ENCODE data around the gene KIAA0513.
A peak's percentile ranks its signal among the peaks of the same experiment; 100 is the strongest.
"Not testable (repeated sequence)": the region's sequence is repeated elsewhere in the genome, so short reads cannot be mapped to it uniquely, and the experiment has no call there.

KIAA0513 gene

GRCh38 chr16:85029408-85029784, 1.8 kb downstream of the KIAA0513 start:
- peak; percentile 51 for DNase-seq (ENCODE audit: low spot score)

- no peak for DNase-seq (ENCODE audit: low spot score)
These were observed 2.4 kb downstream of the KIAA0513 start for GRCh38 chr16:85029981-85030401.

GRCh38 chr16:85031451-85031850, 3.9 kb downstream of the KIAA0513 start:
- no peak for DNase-seq (ENCODE audit: low spot score)

GRCh38 chr16:85032187-85032586, 4.6 kb downstream of the KIAA0513 start:
- not testable (repeated sequence) for DNase-seq (ENCODE audit: low spot score)

GRCh38 chr16:85033171-85033570, 5.6 kb downstream of the KIAA0513 start:
- DNase-seq (ENCODE audit: low spot score) = no peak

GRCh38 chr16:85034591-85035433, 7.2 kb downstream of the KIAA0513 start:
- no peak for DNase-seq (ENCODE audit: low spot score)

GRCh38 chr16:85036236-85037049, 8.8 kb downstream of the KIAA0513 start:
- DNase-seq (ENCODE audit: low spot score) = no peak

GRCh38 chr16:85037050-85037410, 9.4 kb downstream of the KIAA0513 start:
- DNase-seq (ENCODE audit: low spot score) = no peak

GRCh38 chr16:85037721-85038120, 10.1 kb downstream of the KIAA0513 start:
- DNase-seq (ENCODE audit: low spot score) = no peak

GRCh38 chr16:85040685-85041084, 13.1 kb downstream of the KIAA0513 start:
- DNase-seq (ENCODE audit: low spot score) = no peak

- no peak for DNase-seq (ENCODE audit: low spot score)
These were observed 13.9 kb downstream of the KIAA0513 start for GRCh38 chr16:85041219-85042166.

- DNase-seq (ENCODE audit: low spot score) = no peak
These were observed 14.6 kb downstream of the KIAA0513 start for GRCh38 chr16:85042167-85042526.

GRCh38 chr16:85042606-85043005, 15.0 kb downstream of the KIAA0513 start:
- no peak for DNase-seq (ENCODE audit: low spot score)

GRCh38 chr16:85045077-85045476, 17.5 kb downstream of the KIAA0513 start:
- no peak for DNase-seq (ENCODE audit: low spot score)

- no peak for DNase-seq (ENCODE audit: low spot score)
These were observed 18.3 kb downstream of the KIAA0513 start for GRCh38 chr16:85045641-85046471.

- no peak for DNase-seq (ENCODE audit: low spot score)
These were observed 18.9 kb downstream of the KIAA0513 start for GRCh38 chr16:85046472-85046916.

GRCh38 chr16:85046931-85047866, 19.6 kb downstream of the KIAA0513 start:
- DNase-seq (ENCODE audit: low spot score) = no peak

- no peak for DNase-seq (ENCODE audit: low spot score)
These were observed 20.4 kb downstream of the KIAA0513 start for GRCh38 chr16:85047867-85048455.

- DNase-seq (ENCODE audit: low spot score) = no peak
These were observed 21.4 kb downstream of the KIAA0513 start for GRCh38 chr16:85048921-85049562.

Measured in putamen (tissue), 1 donor.